Stimulated activated CD4-positive, alpha-beta T cell treated with anti-CD3 and anti-CD28 coated beads, Interleukin-4, amount 100 ng/mL, for 48 hours (primary cell): ENCODE measurements around the gene SLC16A12.
A peak's percentile ranks its signal among the peaks of the same experiment; 100 is the strongest.
"Not testable (repeated sequence)": the region's sequence is repeated elsewhere in the genome, so short reads cannot be mapped to it uniquely, and the experiment has no call there.

ENCODE experiments used
- DNase-seq, 2 donors: peaks; one replicate each; pipeline ENCODE4 v3.0.0-alpha.2; 2020; ENCODE audit warnings: low read depth in 2 of 2

SLC16A12 gene

DNA sequence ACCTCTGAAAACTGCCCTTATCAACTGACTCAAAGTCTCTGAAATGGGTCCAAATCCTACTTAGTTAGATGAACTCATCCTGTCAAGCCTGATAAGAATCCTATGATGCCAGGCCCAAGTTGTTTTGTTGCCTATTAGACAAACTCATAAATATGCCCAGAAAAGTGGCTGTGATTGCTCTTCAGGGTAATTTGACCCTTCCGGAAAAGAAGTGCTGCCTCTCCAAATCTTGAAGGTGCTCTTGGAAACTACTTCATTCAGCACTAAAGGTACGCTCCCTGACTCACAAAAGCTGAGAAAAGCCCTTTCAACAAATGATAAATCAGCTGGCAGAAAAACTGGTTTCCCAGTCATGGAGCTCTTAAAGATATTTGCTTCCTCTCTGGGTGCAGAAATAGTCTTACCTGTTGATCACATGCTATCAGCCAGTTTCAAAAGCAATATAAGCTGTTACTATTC lies 114.3 kb downstream of the SLC16A12 start:
- no peak for DNase-seq

- no peak for DNase-seq
These were observed 115.8 kb downstream of the SLC16A12 start for GRCh38 chr10:89419548-89419947.

DNA sequence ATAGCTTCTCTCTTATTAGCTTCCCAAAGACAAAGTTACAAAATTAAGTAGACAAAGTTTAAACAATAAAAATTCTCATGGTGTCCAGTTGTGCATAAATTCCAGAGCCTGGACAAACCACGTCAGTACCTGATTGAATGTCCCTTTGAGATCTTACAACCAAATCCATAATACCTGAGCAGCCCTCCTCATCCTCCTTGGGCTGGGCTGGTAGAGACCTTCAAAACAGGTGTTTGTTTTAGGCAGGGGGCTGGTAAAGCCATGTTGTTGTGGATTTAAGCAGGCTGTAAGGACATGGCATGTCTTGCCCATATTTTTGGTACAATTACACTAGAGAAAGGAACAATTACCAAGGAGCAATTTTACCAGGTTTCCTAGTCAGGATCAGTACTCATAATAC lies 118.9 kb downstream of the SLC16A12 start:
- no peak for DNase-seq

- no peak for DNase-seq
These were observed 120.2 kb downstream of the SLC16A12 start for GRCh38 chr10:89414879-89415821.

- peak; percentile 37 to 38 for DNase-seq
These were observed 121.1 kb downstream of the SLC16A12 start, which contains the start of gene IFIT5 for GRCh38 chr10:89414146-89414878. Gene IFIT5, plus strand, starts transcription at chr10:89414568. Its CDS starts 231 bp downstream, at chr10:89414799.

GRCh38 chr10:89413398-89413912 lies 121.9 kb downstream of the SLC16A12 start:
- no peak for DNase-seq

GRCh38 chr10:89412276-89412675 lies 123.1 kb downstream of the SLC16A12 start:
- DNase-seq = peak in 1 of 2 donors; percentile 9

DNA sequence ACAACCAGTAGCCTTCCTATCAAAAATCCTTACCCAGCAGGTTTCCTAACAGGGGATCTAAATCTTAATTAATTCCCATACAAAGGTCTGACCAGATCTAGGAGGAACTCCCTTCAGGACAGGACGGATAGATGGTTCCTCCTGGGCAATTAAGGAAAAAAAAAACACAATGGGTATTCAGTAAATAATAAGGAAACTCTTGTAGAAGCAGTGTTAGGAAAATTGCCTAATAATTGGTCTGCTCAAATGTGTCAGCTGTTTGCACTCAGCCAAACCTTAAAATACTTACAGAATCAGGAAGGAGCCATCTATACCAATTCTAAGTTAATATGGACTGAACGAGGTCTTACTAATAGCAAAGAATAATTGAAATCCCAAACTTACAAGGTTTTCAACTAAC lies 124.3 kb downstream of the SLC16A12 start:
- DNase-seq = not testable (repeated sequence)

DNA sequence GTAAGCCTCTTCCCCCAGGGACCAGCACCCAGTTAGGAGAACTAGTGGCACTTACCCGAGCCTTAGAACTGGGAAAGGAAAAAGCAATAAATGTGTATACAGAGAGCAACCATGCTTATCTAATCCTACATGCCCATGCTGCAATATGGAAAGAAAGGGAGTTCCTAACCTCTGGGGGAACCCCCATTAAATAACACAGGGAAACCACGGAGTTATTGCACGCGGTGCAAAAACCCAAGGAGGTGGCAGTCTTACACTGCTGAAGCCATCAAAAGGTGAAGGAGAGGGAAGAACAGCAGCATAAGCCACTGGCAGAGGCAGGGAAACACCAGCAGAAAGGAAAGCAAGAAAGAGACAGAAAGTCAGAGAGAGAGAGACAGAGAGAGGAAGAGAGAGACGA lies 124.8 kb downstream of the SLC16A12 start:
- DNase-seq = not testable (repeated sequence)

- not testable (repeated sequence) for DNase-seq
These were observed 126.1 kb downstream of the SLC16A12 start for GRCh38 chr10:89409282-89409681.

DNA sequence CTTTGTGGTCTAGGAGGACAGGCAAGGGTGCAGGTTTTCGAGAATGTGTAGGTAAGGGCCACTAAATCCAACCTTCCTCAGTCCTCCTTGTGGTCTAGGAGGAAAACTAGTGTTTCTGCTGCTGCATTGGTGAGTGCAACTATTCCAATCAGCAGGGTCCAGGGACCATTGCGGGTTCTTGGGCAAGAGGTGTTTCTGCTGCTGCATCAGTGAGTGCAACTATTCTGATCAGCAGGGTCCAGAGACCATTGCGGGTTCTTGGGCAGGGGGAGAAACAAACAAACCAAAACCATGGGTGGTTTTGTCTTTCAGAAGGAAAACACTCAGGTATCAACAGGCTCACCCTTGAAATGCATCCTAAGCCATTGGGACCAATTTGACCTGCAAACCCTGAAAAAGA lies 127.6 kb downstream of the SLC16A12 start:
- DNase-seq = not testable (repeated sequence)

DNA sequence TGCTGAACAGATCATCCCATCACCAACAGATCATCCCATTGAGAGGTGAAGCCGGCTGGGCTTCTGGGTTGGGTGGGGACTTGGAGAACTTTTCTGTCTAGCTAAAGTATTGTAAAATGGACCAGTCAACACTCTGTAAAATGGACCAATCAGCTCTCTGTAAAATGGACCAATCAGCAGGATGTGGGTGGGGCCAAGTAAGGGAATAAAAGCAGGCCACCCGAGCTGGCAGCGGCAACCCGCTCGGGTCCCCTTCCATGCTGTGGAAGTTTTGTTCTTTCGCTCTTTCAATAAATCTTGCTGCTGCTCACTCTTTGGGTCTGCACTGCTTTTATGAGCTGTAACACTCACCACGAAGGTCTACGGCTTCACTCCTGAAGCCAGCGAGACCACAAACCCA lies 129.2 kb downstream of the SLC16A12 start:
- DNase-seq = not testable (repeated sequence)

GRCh38 chr10:89404104-89405047 lies 131.0 kb downstream of the SLC16A12 start:
- DNase-seq = no peak

GRCh38 chr10:89403043-89403442 lies 132.4 kb downstream of the SLC16A12 start:
- no peak for DNase-seq

GRCh38 chr10:89399956-89400355 lies 135.4 kb downstream of the SLC16A12 start:
- DNase-seq = no peak

DNA sequence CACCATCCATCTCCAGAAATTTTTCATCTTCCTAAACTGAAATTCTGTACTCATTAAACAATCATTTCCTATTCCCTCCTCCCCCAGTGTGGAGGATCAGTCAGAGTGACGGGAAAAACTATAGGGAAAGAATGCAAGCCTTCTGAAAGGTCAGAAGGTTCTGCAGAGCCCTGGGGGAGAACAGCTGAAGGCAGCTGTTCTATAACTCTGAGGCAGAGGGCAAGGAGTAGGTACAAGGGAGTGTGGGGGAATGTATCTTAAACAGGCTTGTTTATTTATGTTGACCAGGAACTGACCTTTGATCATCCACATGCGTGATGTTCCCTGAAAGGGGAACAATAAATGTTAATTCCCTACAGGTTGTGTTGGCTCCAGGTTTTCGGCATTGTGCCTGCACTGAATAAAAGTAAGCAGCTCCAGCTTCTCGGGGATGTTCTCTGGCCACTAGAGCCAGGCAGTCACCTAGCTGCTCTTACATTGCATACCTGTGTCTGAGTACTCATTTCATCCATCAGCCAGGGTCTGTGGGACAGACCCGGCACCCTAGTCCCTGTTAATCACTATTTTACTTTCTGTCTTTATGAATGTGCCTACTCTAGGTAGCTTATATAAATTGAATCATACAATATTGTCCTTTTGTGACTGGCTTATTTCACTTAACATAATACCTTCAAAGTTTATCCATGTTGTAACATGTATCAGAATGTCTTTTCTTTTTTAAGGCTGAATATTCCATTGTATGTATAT lies 137.2 kb downstream of the SLC16A12 start:
- no peak for DNase-seq

DNA sequence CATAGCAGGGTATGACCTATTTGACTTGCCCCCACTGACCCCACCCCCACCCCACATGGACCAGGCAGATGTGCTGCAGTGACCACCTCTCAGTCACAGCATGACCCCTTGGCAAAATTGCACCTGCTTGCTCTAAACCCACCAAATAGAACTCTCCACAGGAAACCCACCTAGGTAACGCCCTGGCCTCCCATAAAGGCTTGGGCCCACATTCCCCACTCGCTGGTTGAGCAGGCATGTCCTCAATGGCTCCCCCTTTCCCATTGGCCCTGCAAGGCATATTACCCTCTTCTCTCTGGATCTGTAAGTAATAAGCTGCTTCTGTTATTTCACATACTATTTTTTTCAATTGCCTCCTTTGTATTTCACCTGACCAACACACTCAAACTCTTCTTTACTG lies 140.3 kb downstream of the SLC16A12 start:
- DNase-seq = no peak

DNA sequence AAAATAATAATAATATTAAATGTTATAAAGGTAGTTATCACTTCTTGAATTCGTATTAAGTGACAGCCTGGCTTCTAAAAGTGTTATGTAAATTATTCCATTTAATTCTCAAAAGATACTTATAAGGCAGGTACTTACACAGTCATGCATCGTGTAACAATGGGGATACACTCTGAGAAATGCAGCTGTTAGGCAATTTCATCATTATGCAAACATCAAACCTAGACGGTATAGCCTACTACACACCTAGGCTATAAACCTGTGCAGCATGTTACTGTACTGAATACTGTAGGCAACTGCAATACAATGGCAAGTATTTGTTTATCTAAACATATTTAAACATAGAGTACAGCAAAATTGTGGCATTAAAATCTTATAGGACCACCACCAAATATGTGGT lies 141.5 kb downstream of the SLC16A12 start:
- DNase-seq = no peak

DNA sequence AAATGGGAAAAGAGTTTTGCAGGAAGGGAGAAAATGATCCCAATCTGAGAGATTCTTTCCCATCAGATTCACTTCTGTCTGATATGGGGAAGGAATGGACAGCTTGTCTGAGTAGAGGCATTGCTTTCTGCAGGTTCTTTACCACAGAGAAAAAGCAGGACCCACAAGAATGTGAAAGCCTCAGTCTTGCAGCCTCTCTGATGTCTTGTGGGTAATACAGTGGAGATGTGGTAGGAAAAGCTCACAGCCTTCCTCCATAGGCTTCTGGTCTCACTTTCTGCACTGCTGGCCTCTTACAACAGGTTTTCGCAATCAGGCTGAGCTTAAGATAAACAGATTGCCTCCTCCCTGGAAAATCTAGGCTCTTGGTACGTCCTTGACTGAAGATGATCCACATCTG lies 142.4 kb downstream of the SLC16A12 start:
- no peak for DNase-seq
